Measurements from ENCODE around the gene USP17L13. TPM values are rescaled to one million over a fixed set of nuclear protein-coding genes. Genes with fewer than 3 reads are reported as not detected.
"Not testable (repeated sequence)": the region's sequence is repeated elsewhere in the genome, so short reads cannot be mapped to it uniquely, and the experiment has no call there.

Gene USP17L13
- total RNA-seq, 1 donor from 2014 or later = not detected

DNA sequence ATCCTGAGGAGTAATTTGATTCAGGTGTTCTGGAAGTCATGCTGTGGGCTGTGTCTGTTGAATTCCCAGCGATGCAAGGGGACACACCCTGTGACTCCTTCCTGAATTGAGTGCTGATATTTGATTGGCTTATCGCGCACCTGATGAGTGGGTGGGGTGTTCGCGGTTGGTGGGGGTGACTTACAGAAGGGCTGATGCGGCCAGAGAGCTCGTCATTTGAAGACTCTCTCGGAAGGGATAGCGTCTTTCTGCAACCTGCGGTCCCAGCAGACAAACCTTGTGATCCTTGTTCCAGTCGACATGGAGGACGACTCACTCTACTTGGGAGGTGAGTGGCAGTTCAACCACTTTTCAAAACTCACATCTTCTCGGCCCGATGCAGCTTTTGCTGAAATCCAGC, 18.9 kb downstream of the USP17L13 start, which contains the start of gene USP17L17:
TSS of gene USP17L17 (plus strand) at position 301 of the 400 bp plus-strand sequence. CDS start at position 301, 0 bp downstream.
- H3K27me3 Mint-ChIP-seq (ENCODE audit: insufficient read depth, low read depth); H3K27me3 ChIP-seq; H2AFZ ChIP-seq (replicated peaks); H3K9me3 ChIP-seq (ENCODE audit: low read depth); H4K20me1 ChIP-seq (ENCODE audit: low read depth); H3K36me3 Mint-ChIP-seq; H3K27ac ChIP-seq; H3K4me3 ChIP-seq; DNase-seq (ENCODE audit: low spot score); H3K36me3 ChIP-seq; H3K4me2 ChIP-seq; H3K27ac Mint-ChIP-seq; H3K9me3 Mint-ChIP-seq; H3K9ac ChIP-seq; H3K4me1 Mint-ChIP-seq; H3K4me1 ChIP-seq; H3F3A ChIP-seq (ENCODE audit: low read depth); H3K79me2 ChIP-seq (ENCODE audit: low read depth); H3K4me3 Mint-ChIP-seq: not testable (repeated sequence)

DNA sequence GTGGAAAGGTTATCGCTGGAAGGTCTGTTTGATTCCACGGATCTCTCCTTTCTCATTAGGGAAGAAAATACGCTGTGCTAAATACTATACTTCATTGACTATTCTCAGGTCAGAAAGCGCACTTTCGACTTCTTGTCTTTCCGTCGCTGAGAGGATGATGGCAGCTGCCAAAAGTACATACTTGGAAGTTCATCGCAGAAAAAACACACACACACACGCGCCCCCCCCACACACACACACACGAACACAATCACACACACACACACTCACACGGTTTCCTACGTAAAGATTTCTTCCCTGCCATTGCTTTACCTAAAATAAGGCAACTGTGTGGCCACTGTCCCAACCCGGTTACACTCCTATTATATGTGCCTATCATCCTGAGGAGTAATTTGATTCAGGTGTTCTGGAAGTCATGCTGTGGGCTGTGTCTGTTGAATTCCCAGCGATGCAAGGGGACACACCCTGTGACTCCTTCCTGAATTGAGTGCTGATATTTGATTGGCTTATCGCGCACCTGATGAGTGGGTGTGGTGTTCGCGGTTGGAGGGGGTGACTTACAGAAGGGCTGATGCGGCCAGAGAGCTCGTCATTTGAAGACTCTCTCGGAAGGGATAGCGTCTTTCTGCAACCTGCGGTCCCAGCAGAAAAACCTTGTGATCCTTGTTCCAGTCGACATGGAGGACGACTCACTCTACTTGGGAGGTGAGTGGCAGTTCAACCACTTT, 23.4 kb downstream of the USP17L13 start, which contains the start of gene USP17L18:
TSS of gene USP17L18 (plus strand) at position 678 of the 728 bp plus-strand sequence. CDS start at position 678, 0 bp downstream.
- peak; percentile 0 for DNase-seq (ENCODE audit: low spot score)
- not testable (repeated sequence) for H2AFZ ChIP-seq (replicated peaks); H3K9me3 ChIP-seq (ENCODE audit: low read depth); H3K4me3 Mint-ChIP-seq; H3K4me3 ChIP-seq; H3K4me2 ChIP-seq; H3K9ac ChIP-seq; H3K36me3 ChIP-seq; H3K27me3 Mint-ChIP-seq (ENCODE audit: insufficient read depth, low read depth); H3K9me3 Mint-ChIP-seq; H3F3A ChIP-seq (ENCODE audit: low read depth); H3K79me2 ChIP-seq (ENCODE audit: low read depth); H3K36me3 Mint-ChIP-seq; H3K27ac Mint-ChIP-seq; H4K20me1 ChIP-seq (ENCODE audit: low read depth); H3K4me1 Mint-ChIP-seq; H3K4me1 ChIP-seq; H3K27me3 ChIP-seq; H3K27ac ChIP-seq

DNA sequence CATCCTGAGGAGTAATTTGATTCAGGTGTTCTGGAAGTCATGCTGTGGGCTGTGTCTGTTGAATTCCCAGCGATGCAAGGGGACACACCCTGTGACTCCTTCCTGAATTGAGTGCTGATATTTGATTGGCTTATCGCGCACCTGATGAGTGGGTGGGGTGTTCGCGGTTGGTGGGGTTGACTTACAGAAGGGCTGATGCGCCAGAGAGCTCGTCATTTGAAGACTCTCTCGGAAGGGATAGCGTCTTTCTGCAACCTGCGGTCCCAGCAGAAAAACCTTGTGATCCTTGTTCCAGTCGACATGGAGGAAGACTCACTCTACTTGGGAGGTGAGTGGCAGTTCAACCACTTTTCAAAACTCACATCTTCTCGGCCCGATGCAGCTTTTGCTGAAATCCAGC, 28.4 kb downstream of the USP17L13 start, which contains the start of gene USP17L19:
TSS of gene USP17L19 (plus strand) at position 301 of the 400 bp plus-strand sequence. CDS start at position 301, 0 bp downstream.
- not testable (repeated sequence) for H3K4me3 ChIP-seq; H3K9ac ChIP-seq; H3K27ac ChIP-seq; H3K4me2 ChIP-seq; H4K20me1 ChIP-seq (ENCODE audit: low read depth); H3K36me3 ChIP-seq; DNase-seq (ENCODE audit: low spot score); H3K4me1 Mint-ChIP-seq; H3K27me3 Mint-ChIP-seq (ENCODE audit: insufficient read depth, low read depth); H2AFZ ChIP-seq (replicated peaks); H3K79me2 ChIP-seq (ENCODE audit: low read depth); H3K4me1 ChIP-seq; H3K36me3 Mint-ChIP-seq; H3K27ac Mint-ChIP-seq; H3F3A ChIP-seq (ENCODE audit: low read depth); H3K9me3 ChIP-seq (ENCODE audit: low read depth); H3K27me3 ChIP-seq; H3K4me3 Mint-ChIP-seq; H3K9me3 Mint-ChIP-seq

DNA sequence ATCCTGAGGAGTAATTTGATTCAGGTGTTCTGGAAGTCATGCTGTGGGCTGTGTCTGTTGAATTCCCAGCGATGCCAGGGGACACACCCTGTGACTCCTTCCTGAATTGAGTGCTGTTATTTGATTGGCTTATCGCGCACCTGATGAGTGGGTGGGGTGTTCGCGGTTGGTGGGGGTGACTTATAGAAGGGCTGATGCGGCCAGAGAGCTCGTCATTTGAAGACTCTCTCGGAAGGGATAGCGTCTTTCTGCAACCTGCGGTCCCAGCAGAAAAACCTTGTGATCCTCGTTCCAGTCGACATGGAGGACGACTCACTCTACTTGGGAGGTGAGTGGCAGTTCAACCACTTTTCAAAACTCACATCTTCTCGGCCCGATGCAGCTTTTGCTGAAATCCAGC, 33.1 kb downstream of the USP17L13 start, which contains the start of gene USP17L20:
TSS of gene USP17L20 (plus strand) at position 301 of the 400 bp plus-strand sequence. CDS start at position 301, 0 bp downstream.
- not testable (repeated sequence) for H3K9ac ChIP-seq; H3K4me1 ChIP-seq; H3K27ac ChIP-seq; H3K36me3 Mint-ChIP-seq; H3F3A ChIP-seq (ENCODE audit: low read depth); H3K27ac Mint-ChIP-seq; H3K9me3 ChIP-seq (ENCODE audit: low read depth); H4K20me1 ChIP-seq (ENCODE audit: low read depth); H2AFZ ChIP-seq (replicated peaks); H3K4me3 ChIP-seq; H3K4me1 Mint-ChIP-seq; H3K27me3 ChIP-seq; H3K9me3 Mint-ChIP-seq; H3K4me3 Mint-ChIP-seq; H3K27me3 Mint-ChIP-seq (ENCODE audit: insufficient read depth, low read depth); H3K36me3 ChIP-seq; H3K4me2 ChIP-seq; H3K79me2 ChIP-seq (ENCODE audit: low read depth); DNase-seq (ENCODE audit: low spot score)

DNA sequence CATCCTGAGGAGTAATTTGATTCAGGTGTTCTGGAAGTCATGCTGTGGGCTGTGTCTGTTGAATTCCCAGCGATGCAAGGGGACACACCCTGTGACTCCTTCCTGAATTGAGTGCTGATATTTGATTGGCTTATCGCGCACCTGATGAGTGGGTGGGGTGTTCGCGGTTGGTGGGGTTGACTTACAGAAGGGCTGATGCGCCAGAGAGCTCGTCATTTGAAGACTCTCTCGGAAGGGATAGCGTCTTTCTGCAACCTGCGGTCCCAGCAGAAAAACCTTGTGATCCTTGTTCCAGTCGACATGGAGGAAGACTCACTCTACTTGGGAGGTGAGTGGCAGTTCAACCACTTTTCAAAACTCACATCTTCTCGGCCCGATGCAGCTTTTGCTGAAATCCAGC, 37.9 kb downstream of the USP17L13 start, which contains the start of gene USP17L21:
TSS of gene USP17L21 (plus strand) at position 301 of the 400 bp plus-strand sequence. CDS start at position 301, 0 bp downstream.
- not testable (repeated sequence) for H3K9me3 Mint-ChIP-seq; H3K27ac ChIP-seq; H3K4me1 Mint-ChIP-seq; H3K27me3 Mint-ChIP-seq (ENCODE audit: insufficient read depth, low read depth); H3K36me3 Mint-ChIP-seq; H3K27me3 ChIP-seq; H3K4me1 ChIP-seq; H3K4me3 ChIP-seq; H3K27ac Mint-ChIP-seq; H3K4me2 ChIP-seq; H3K9ac ChIP-seq; DNase-seq (ENCODE audit: low spot score); H3K36me3 ChIP-seq; H3K4me3 Mint-ChIP-seq; H2AFZ ChIP-seq (replicated peaks); H3F3A ChIP-seq (ENCODE audit: low read depth); H3K9me3 ChIP-seq (ENCODE audit: low read depth); H4K20me1 ChIP-seq (ENCODE audit: low read depth); H3K79me2 ChIP-seq (ENCODE audit: low read depth)

DNA sequence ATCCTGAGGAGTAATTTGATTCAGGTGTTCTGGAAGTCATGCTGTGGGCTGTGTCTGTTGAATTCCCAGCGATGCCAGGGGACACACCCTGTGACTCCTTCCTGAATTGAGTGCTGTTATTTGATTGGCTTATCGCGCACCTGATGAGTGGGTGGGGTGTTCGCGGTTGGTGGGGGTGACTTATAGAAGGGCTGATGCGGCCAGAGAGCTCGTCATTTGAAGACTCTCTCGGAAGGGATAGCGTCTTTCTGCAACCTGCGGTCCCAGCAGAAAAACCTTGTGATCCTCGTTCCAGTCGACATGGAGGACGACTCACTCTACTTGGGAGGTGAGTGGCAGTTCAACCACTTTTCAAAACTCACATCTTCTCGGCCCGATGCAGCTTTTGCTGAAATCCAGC, 42.6 kb downstream of the USP17L13 start, which contains the start of gene USP17L22:
TSS of gene USP17L22 (plus strand) at position 301 of the 400 bp plus-strand sequence. CDS start at position 301, 0 bp downstream.
- not testable (repeated sequence) for H3K4me3 ChIP-seq; H3K27ac ChIP-seq; H3K4me3 Mint-ChIP-seq; H4K20me1 ChIP-seq (ENCODE audit: low read depth); H3K27me3 ChIP-seq; H3F3A ChIP-seq (ENCODE audit: low read depth); H2AFZ ChIP-seq (replicated peaks); H3K36me3 Mint-ChIP-seq; H3K4me1 Mint-ChIP-seq; H3K79me2 ChIP-seq (ENCODE audit: low read depth); H3K9me3 ChIP-seq (ENCODE audit: low read depth); H3K27ac Mint-ChIP-seq; H3K4me2 ChIP-seq; H3K9ac ChIP-seq; DNase-seq (ENCODE audit: low spot score); H3K9me3 Mint-ChIP-seq; H3K4me1 ChIP-seq; H3K36me3 ChIP-seq; H3K27me3 Mint-ChIP-seq (ENCODE audit: insufficient read depth, low read depth)

DNA sequence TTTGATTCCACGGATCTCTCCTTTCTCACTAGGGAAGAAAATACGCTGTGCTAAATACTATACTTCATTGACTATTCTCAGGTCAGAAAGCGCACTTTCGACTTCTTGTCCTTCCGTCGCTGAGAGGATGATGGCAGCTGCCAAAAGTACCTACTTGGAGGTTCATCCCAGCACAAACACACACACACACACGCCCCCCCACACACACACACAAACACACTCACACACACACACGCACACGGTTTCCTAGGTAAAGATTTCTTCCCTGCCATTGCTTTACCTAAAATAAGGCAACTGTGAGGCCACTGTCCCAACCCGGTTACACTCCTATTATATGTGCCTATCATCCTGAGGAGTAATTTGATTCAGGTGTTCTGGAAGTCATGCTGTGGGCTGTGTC, 47.0 kb downstream of the USP17L13 start:
- DNase-seq (ENCODE audit: low spot score); H3K4me2 ChIP-seq; H3K9me3 Mint-ChIP-seq; H3K4me1 Mint-ChIP-seq; H3K4me3 ChIP-seq; H3K4me1 ChIP-seq; H3K9me3 ChIP-seq (ENCODE audit: low read depth); H3K79me2 ChIP-seq (ENCODE audit: low read depth); H3K9ac ChIP-seq; H3K27me3 ChIP-seq; H3K27ac Mint-ChIP-seq; H3K36me3 ChIP-seq; H2AFZ ChIP-seq (replicated peaks); H3K4me3 Mint-ChIP-seq; H3K27me3 Mint-ChIP-seq (ENCODE audit: insufficient read depth, low read depth); H3K36me3 Mint-ChIP-seq; H3K27ac ChIP-seq; H4K20me1 ChIP-seq (ENCODE audit: low read depth); H3F3A ChIP-seq (ENCODE audit: low read depth): not testable (repeated sequence)

Data from neural progenitor cell (in vitro differentiated cells).